BE2C (cell line): ENCODE data around the gene CAPN14.
"Not testable (repeated sequence)": the region's sequence is repeated elsewhere in the genome, so short reads cannot be mapped to it uniquely, and the experiment has no call there.

Experiments used
- DNase-seq: peaks from one replicate; pipeline ENCODE4 v3.0.0-alpha.2; 2020
- H3K27me3 ChIP-seq: fragments of 250-450 bp; sonication (Bioruptor Pico); 2 replicates; pipeline ENCODE4 v1.5.1; 2020; ENCODE audit warnings: mild to moderate bottlenecking
- H3K36me3 ChIP-seq: fragments of 250-450 bp; sonication (Bioruptor Pico); 2 replicates; pipeline ENCODE4 v1.5.1; 2020; ENCODE audit warnings: mild to moderate bottlenecking
- H3K4me1 ChIP-seq: fragments of 250-450 bp; sonication (Bioruptor Pico); 2 replicates; pipeline ENCODE4 v1.5.1; 2020
- H3K4me3 ChIP-seq: 2 replicates; pipeline ENCODE4 v1.5.1; 2011; ENCODE audit warnings: low read depth, low read length
- H3K9me3 ChIP-seq: fragments of 250-450 bp; sonication (Bioruptor Pico); 2 replicates; pipeline ENCODE4 v1.5.1; 2020
- TF ChIP-seq, protein P1 (sequence below): IDR thresholded peaks from 2 replicates; pipeline ENCODE4 v1.5.1; 2012; ENCODE audit warnings: mild to moderate bottlenecking, low read depth, low read length

The CAPN14 gene

DNA sequence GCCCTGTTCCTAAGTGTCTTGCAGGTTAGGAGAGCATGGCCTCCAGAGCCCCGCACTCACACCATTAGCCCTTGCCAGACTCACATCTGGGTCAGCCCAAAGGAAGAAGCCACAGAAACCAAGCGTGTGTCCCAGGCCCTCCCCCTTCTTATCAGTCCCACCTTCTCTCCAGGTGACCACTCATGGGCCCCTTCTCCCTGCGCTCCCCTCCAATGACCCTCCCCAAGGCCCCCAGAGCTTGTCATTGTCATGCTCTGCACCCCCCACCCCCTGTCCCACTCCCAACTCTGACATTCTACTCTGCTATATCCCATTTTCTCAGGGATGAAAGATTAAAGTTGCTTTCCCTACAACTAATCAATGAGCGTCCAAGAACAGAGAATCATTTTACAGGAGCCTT lies 30.1 kb downstream of the CAPN14 start:
- no peaks in the 10 kb centered on the region for H3K9me3 ChIP-seq
- H3K27me3 ChIP-seq, result peaks cover 7% of the 10 kb centered on the region; the same call in 1 of the 2 replicates
- TF ChIP-seq, protein P1, sequence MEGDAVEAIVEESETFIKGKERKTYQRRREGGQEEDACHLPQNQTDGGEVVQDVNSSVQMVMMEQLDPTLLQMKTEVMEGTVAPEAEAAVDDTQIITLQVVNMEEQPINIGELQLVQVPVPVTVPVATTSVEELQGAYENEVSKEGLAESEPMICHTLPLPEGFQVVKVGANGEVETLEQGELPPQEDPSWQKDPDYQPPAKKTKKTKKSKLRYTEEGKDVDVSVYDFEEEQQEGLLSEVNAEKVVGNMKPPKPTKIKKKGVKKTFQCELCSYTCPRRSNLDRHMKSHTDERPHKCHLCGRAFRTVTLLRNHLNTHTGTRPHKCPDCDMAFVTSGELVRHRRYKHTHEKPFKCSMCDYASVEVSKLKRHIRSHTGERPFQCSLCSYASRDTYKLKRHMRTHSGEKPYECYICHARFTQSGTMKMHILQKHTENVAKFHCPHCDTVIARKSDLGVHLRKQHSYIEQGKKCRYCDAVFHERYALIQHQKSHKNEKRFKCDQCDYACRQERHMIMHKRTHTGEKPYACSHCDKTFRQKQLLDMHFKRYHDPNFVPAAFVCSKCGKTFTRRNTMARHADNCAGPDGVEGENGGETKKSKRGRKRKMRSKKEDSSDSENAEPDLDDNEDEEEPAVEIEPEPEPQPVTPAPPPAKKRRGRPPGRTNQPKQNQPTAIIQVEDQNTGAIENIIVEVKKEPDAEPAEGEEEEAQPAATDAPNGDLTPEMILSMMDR, result no peak
- no peak overlapping the region for H3K4me3 ChIP-seq
- no peak for DNase-seq
- no peaks in the 10 kb centered on the region for H3K4me1 ChIP-seq
- H3K36me3 ChIP-seq, result no peaks in the 10 kb centered on the region

DNA sequence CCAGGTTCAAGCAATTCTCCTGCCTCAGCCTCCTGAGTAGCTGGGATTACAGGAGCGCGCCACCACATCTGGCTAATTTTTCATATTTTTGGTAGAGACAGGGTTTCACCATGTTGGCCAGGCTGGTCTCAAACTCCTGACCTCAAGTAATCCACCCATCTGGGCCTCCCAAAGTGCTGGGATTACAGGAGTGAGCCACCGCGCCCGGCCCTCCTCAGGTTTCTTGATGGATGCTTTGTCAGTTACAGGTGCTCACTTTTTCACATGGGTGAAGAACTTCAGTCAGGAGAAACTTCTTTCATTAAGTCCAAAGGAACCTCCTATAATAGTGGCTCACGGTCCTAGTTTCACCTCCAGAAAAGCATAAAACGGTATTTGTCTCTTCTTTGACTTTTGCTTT lies 33.3 kb downstream of the CAPN14 start:
- not testable (repeated sequence) for H3K9me3 ChIP-seq, H3K36me3 ChIP-seq, H3K4me3 ChIP-seq, H3K4me1 ChIP-seq, H3K27me3 ChIP-seq, DNase-seq

GRCh38 chr2:31176742-31177141 lies 40.6 kb downstream of the CAPN14 start:
- Histone ChIP-seq H3K4me3 (no peak overlapping the region), H3K27me3 (no peaks in the 10 kb centered on the region), H3K9me3 (no peaks in the 10 kb centered on the region), H3K4me1 (no peaks in the 10 kb centered on the region), H3K36me3 (no peaks in the 10 kb centered on the region)
- DNase-seq, result no peak
- TF ChIP-seq, protein P1, result no peak

- H3K36me3 ChIP-seq, result no peaks in the 10 kb centered on the region
- H3K4me1 ChIP-seq, result peaks cover 3% of the 10 kb centered on the region; the same call in 1 of the 2 replicates
- no peaks in the 10 kb centered on the region for H3K9me3 ChIP-seq
- no peak for DNase-seq
- TF ChIP-seq, protein P1, result no peak
- H3K4me3 ChIP-seq, result no peak overlapping the region
- H3K27me3 ChIP-seq, result no peaks in the 10 kb centered on the region
Measured at GRCh38 chr2:31171142-31171541, 46.2 kb downstream of the CAPN14 start.

DNA sequence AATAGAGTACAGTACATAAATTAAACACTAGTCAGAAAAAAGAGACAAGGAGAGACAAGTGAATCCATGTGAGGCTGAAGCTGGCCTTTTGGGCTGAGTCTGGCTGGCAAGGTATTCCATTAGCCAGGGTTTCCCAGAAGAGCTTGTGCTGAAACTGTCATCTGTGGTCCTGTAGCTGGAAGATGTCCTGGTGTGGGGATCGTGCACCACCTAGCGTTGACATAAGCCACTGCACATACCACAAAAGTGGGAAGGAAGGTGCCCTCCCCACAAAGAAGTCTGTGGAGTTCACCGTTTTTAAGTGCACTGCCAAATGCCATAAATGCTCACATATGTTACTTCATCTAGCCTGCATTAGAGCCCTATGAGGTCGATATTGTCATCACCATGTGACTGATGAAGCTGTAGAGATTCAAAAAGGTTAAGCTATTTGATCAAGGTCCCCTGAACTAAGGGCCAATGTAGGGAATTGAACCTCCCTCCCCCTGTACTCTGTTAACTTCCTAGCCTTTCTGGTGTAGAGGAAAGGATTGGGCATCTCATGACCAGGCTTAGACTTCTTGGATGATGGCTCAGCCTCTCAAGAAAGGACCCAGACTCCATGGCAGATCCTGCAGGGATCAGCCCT lies 47.1 kb downstream of the CAPN14 start:
- DNase-seq, result peak; percentile 69
- Histone ChIP-seq H3K36me3 (no peaks in the 10 kb centered on the region), H3K27me3 (no peaks in the 10 kb centered on the region), H3K9me3 (no peaks in the 10 kb centered on the region), H3K4me1 (peaks cover 3% of the 10 kb centered on the region; the same call in 1 of the 2 replicates), H3K4me3 (no peak overlapping the region)
- TF ChIP-seq, protein P1, result peak; percentile 99

GRCh38 chr2:31168291-31168690 lies 49.0 kb downstream of the CAPN14 start:
- DNase-seq, result no peak
- H3K9me3 ChIP-seq, result no peaks in the 10 kb centered on the region
- TF ChIP-seq, protein P1, result no peak
- H3K4me3 ChIP-seq, result no peak overlapping the region
- H3K36me3 ChIP-seq, result no peaks in the 10 kb centered on the region
- H3K27me3 ChIP-seq, result no peaks in the 10 kb centered on the region
- peaks cover 3% of the 10 kb centered on the region; the same call in 1 of the 2 replicates for H3K4me1 ChIP-seq
